Activated T-cell treated with anti-CD3 and anti-CD28 coated beads for 48 hours (primary cell): ENCODE results near the gene PLEKHM1.
"Not testable (repeated sequence)": the region's sequence is repeated elsewhere in the genome, so short reads cannot be mapped to it uniquely, and the experiment has no call there.

Experiments
- DNase-seq: peaks from one replicate; pipeline ENCODE4 v3.0.0-alpha.2; 2020; ENCODE audit warnings: low read depth

PLEKHM1 gene

GRCh38 chr17:45490615-45491433, at the start of gene PLEKHM1:
Gene PLEKHM1, minus strand, starts transcription at chr17:45490721. Its CDS starts 8,237 bp downstream, at chr17:45482484.
- peak; percentile 86 for DNase-seq

- DNase-seq, result not testable (repeated sequence)
Observed at GRCh38 chr17:45538168-45538567, 47.6 kb upstream of the PLEKHM1 start.

GRCh38 chr17:45506072-45506471, 15.6 kb upstream of the PLEKHM1 start:
- not testable (repeated sequence) for DNase-seq

GRCh38 chr17:45505183-45505582, 14.7 kb upstream of the PLEKHM1 start:
- DNase-seq, result not testable (repeated sequence)

- DNase-seq, result not testable (repeated sequence)
Observed at GRCh38 chr17:45501092-45501707, 10.7 kb upstream of the PLEKHM1 start.

GRCh38 chr17:45500478-45500877, 10.0 kb upstream of the PLEKHM1 start:
- DNase-seq, result not testable (repeated sequence)

GRCh38 chr17:45499208-45499607, 8.7 kb upstream of the PLEKHM1 start:
- DNase-seq, result not testable (repeated sequence)

- DNase-seq, result not testable (repeated sequence)
Observed at GRCh38 chr17:45498377-45498776, 7.9 kb upstream of the PLEKHM1 start.

GRCh38 chr17:45497449-45497848, 6.9 kb upstream of the PLEKHM1 start:
- DNase-seq, result not testable (repeated sequence)

GRCh38 chr17:45496507-45496906, 6.0 kb upstream of the PLEKHM1 start:
- DNase-seq, result not testable (repeated sequence)

GRCh38 chr17:45494556-45494955, 4.0 kb upstream of the PLEKHM1 start:
- DNase-seq, result not testable (repeated sequence)

- DNase-seq, result not testable (repeated sequence)
Observed at GRCh38 chr17:45492156-45492555, 1.6 kb upstream of the PLEKHM1 start.

GRCh38 chr17:45490198-45490597, 323 bp downstream of the PLEKHM1 start:
- not testable (repeated sequence) for DNase-seq

GRCh38 chr17:45487704-45488103, 2.8 kb downstream of the PLEKHM1 start:
- not testable (repeated sequence) for DNase-seq

- not testable (repeated sequence) for DNase-seq
Observed at GRCh38 chr17:45483591-45484216, 6.8 kb downstream of the PLEKHM1 start.

- DNase-seq, result not testable (repeated sequence)
Observed at GRCh38 chr17:45483177-45483576, 7.3 kb downstream of the PLEKHM1 start.

GRCh38 chr17:45482317-45482716, 8.2 kb downstream of the PLEKHM1 start:
- not testable (repeated sequence) for DNase-seq

GRCh38 chr17:45475436-45475835, 15.1 kb downstream of the PLEKHM1 start:
- DNase-seq, result not testable (repeated sequence)

- not testable (repeated sequence) for DNase-seq
Observed at GRCh38 chr17:45472249-45472648, 18.3 kb downstream of the PLEKHM1 start.

- DNase-seq, result not testable (repeated sequence)
Observed at GRCh38 chr17:45469204-45469563, 21.3 kb downstream of the PLEKHM1 start.

- DNase-seq, result not testable (repeated sequence)
Observed at GRCh38 chr17:45468293-45469203, 22.0 kb downstream of the PLEKHM1 start.
